NCI-H524 treated with DMSO at 0.1 percent for 48 hours (cell line): Measurements from ENCODE around the gene EPM2AIP1.
"Not testable (repeated sequence)": the region's sequence is repeated elsewhere in the genome, so short reads cannot be mapped to it uniquely, and the experiment has no call there.

Experiments used
- DNase-seq: peaks from one replicate; lab custom pipeline; 2025; lab: John Stamatoyannopoulos, UW

EPM2AIP1 gene

GRCh38 chr3:36993326-36994283 is 674 bp upstream of the EPM2AIP1 start, which contains the start of gene MLH1:
Gene MLH1, plus strand, starts transcription at chr3:36993518. Its CDS starts 30 bp downstream, at chr3:36993548.
- no peak for DNase-seq

- no peak for DNase-seq
These were observed 767 bp downstream of the EPM2AIP1 start for GRCh38 chr3:36991923-36992805.

DNA sequence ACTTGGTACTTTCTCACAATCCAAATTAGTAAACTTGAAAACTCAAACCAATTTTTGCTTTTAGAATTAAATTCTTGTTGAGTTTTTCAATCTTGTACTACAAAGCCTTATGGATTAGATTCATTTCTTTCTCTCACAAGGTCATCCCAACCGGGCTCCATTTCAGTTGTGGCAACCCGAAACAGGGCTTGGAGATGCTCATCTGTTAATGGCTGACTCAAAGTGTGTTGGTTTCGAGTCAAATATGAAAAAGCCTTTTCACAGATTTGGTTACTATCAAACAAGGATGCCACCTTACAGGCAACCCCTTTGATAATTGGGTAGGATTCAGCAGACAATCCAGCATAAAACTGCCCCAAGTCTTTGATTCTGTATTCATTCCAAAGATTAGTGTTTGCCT is 1.8 kb downstream of the EPM2AIP1 start:
- DNase-seq, result no peak

GRCh38 chr3:36989568-36989967 is 3.4 kb downstream of the EPM2AIP1 start:
- no peak for DNase-seq

GRCh38 chr3:36989005-36989404 is 3.9 kb downstream of the EPM2AIP1 start:
- DNase-seq, result no peak

GRCh38 chr3:36988356-36988755 is 4.6 kb downstream of the EPM2AIP1 start:
- no peak for DNase-seq

GRCh38 chr3:36981006-36981405 is 11.9 kb downstream of the EPM2AIP1 start:
- no peak for DNase-seq

GRCh38 chr3:36973139-36973538 is 19.8 kb downstream of the EPM2AIP1 start:
- no peak for DNase-seq

- DNase-seq, result no peak
These were observed 20.8 kb downstream of the EPM2AIP1 start for GRCh38 chr3:36972163-36972562.

- peak; percentile 71 for DNase-seq
These were observed 23.1 kb downstream of the EPM2AIP1 start for GRCh38 chr3:36969540-36970432.

GRCh38 chr3:36969085-36969484 is 23.8 kb downstream of the EPM2AIP1 start:
- DNase-seq, result no peak

DNA sequence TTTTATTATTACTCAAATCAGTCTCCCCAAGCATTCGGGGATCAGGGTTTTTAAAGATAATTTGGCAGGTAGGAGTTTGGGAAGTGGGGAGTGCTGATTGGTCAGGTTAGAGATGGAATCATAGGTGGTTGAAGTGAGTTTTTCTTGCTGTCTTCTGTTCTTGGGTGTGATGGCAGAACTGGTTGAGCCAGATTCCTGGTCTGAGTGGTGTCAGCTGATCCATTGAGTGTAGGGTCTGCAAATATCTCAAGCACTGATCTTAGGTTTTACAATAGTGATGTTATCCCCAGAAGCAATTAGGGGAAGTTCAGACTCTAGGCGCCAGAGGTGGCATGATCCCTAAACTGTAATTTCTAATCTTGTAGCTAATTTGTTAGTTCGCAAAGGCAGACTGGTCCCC is 27.5 kb downstream of the EPM2AIP1 start:
- no peak for DNase-seq

GRCh38 chr3:36964817-36965216 is 28.1 kb downstream of the EPM2AIP1 start:
- DNase-seq, result no peak

GRCh38 chr3:36964331-36964730 is 28.6 kb downstream of the EPM2AIP1 start:
- DNase-seq, result no peak

- not testable (repeated sequence) for DNase-seq
These were observed 29.9 kb downstream of the EPM2AIP1 start for GRCh38 chr3:36963008-36963407.

DNA sequence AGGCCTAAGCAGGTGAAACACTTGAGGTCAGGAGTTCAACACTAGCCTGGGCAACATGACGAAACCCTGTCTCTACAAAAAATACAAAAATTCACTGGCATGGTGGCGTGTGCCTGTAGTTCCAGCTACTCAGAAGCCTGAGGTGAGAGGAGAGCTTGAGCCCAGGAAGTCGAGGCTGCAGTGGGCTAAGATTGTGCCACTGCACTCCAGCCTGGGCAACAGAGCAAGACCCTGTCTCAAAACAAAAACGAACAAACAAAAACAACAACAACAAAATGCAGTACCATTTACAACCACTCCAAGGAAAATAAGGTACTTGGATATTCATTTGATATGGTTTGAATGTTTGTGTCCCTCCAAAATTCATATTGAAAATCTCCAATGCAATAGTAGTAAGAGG is 32.4 kb downstream of the EPM2AIP1 start:
- no peak for DNase-seq

DNA sequence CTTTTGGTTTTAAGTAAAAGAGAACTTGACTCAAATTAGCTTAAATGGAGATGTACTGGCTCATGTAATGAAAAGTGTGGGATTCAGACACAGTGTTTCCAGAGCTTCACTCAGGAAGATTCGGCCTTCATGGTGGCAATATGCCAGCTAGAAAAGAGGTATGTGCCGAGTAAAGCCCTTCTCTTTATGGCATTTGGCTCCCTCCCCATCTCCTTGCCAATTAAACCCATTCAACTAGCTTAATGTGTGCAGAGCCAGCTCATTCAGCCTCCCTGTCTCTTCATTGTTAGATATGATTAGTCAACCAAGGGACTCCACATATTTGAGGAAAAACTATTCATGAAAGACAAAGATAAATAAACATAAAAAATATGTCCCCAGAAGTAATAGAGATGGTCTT is 33.1 kb downstream of the EPM2AIP1 start:
- DNase-seq, result no peak

DNA sequence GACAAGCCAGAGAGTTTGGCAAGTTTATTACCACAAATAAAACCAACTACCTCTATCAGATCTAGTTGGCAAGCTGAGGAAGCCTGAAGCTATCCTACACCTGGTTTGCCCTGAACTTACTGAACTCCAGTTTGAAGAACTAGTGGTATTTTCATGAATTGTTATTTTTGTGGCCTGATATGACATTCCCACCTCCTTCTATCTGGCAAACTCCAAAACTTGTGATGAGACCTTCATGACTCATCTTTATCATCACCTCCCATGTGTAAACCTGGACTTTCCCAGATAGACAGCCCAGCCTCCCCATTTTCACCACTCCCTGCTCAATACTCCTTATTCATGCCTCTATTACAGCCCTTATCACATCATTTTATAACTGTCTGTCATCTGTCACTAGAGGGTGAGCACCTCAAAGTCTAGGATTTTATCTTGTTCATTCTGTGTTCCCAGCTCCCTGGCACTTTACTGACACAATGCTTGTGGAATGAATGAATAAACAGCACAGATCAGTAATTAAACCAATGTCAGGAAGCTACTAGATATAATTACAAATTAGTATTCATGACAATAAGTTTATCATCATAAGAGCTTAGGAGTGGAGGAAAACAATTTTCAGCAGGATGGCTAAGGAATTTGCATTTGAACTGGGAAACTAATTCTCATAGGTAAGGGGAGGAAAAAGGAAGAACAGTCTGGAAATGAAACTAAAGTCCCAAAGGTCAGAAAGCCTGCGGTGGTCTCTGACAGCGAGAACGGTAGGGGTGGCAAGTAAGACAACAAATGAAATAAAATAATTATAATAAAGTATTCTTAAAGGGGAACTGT is 34.9 kb downstream of the EPM2AIP1 start:
- no peak for DNase-seq

DNA sequence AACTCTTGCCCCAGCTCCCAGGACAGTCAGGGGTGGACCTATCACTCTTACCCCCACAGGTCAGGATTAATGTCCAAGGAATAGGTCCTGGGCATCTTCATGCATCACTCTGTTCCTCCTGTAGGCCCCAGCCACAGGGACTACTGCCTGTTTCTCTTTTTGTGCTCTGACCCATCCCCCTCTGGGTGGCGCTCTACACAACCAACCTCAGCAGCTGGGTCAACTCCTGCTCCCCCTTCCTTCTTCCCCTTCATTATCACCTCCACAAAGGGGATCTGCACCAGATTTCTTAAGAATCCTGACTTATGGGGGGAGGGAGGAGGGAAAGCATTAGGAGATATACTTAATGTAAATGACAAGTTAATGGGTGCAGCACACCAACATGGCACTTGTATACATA is 35.9 kb downstream of the EPM2AIP1 start:
- no peak for DNase-seq

- DNase-seq, result no peak
These were observed 36.8 kb downstream of the EPM2AIP1 start for GRCh38 chr3:36956155-36956554.
